Measurements from ENCODE around the gene ABCA4.
"Not testable (repeated sequence)": the region's sequence is repeated elsewhere in the genome, so short reads cannot be mapped to it uniquely, and the experiment has no call there.

The ABCA4 gene

DNA sequence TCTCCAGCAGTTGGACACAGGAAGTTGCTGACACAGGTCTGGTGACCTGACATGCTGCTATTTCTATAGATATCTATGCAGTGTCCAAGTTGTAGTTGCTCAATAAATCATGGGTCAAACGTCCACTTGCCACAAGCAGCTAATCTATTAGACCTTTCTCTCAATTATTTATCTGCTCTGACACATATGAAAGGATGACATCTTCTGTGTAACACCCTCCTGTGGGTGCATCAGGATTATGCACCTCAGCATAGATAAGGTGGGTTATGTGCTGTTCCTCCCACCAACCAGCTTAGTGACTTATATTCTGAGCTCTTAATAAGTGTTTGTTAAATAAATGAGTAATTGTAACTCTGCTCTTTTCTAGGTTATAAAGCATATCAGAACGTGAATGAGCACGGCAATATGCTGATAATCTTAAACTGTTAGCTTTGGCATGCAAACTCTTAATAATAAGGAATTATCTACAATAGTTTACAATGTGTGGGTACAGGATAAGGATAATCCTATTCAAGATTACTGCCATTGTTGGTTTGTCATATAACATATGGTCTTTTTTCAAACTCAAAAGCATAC is 121.0 kb downstream of the ABCA4 start:
- TF ChIP-seq, protein P1, sequence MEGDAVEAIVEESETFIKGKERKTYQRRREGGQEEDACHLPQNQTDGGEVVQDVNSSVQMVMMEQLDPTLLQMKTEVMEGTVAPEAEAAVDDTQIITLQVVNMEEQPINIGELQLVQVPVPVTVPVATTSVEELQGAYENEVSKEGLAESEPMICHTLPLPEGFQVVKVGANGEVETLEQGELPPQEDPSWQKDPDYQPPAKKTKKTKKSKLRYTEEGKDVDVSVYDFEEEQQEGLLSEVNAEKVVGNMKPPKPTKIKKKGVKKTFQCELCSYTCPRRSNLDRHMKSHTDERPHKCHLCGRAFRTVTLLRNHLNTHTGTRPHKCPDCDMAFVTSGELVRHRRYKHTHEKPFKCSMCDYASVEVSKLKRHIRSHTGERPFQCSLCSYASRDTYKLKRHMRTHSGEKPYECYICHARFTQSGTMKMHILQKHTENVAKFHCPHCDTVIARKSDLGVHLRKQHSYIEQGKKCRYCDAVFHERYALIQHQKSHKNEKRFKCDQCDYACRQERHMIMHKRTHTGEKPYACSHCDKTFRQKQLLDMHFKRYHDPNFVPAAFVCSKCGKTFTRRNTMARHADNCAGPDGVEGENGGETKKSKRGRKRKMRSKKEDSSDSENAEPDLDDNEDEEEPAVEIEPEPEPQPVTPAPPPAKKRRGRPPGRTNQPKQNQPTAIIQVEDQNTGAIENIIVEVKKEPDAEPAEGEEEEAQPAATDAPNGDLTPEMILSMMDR (IDR thresholded peaks at IDR 0.05; ENCODE audit: extremely low read depth, missing control alignments) = no peak
- DNase-seq (ENCODE audit: low spot score) = no peak

DNA sequence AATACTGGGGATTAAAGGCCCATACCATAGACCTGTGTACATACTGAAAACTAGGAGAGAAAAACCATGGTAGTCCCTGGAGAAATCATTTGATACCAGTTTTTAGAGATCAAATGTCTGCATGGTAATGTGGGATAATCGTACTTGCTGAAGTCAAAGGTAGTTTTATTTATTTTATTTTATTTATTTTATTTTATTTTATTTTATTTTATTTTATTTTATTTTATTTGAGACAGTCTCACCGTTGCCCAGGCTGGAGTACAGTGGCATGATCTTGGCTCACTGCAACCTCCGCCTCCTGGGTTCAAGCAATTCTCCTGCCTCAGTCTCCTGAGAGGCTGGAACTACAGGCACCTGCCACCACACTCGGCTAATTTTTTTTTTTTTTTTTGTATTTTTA is 122.4 kb downstream of the ABCA4 start:
- DNase-seq (ENCODE audit: low spot score) = not testable (repeated sequence)

DNA sequence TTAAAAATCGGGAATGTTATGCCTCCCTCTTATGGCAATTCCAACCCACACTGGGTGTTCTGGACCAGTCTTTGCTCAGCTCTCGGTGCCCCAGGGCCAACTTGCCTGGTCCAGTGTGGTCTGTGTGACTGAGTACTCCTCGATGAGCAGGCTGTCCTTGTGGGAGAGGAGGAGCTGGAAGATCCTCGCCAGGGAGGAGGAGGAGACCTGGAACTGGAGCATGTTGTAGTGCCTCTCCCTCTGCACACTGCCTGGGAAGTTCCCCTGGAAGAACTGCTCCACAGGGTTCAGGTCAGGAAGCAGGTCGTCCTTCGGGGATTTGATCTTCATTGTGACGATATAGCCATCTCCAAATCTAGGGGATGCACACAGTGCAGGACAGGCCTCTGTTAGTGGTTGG is 123.2 kb downstream of the ABCA4 start:
- TF ChIP-seq, protein P1 (IDR thresholded peaks at IDR 0.05; ENCODE audit: extremely low read depth, missing control alignments) = no peak
- no peak for DNase-seq (ENCODE audit: low spot score)

DNA sequence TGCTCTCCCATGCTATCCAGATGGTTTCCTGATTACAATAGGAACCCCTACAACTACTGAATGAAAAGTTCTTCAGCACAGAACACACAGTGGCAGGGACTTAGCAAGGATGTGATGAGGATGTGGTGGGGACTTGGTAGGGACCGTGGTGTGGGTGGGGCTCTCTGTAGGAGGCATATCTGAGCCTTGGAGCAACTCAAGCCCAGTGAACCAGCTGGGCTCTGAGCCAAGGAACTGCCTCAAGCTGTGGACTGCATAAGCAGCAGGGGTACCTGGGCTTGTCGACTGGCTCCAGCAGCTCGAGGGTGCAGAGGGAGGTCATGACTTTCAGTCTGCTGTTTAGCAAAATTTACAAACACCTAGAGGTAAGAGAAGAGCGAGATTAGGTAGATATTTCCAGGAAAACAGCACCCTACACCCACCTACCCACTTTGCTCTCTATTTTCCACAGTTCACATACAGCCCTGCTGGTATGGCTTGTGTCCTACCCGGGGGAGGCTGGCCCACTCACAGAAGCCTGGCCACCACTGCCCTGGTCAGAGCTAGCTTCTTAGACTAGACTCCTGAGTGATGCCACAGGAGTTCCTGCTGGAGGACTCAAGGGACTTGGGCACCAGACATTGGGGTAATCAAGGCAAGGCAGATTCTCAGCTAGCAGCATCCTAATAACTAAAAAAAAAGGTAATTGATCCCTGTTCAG is 125.0 kb downstream of the ABCA4 start:
- TF ChIP-seq, protein P1 (IDR thresholded peaks at IDR 0.05; ENCODE audit: extremely low read depth, missing control alignments) = no peak
- DNase-seq (ENCODE audit: low spot score) = no peak

DNA sequence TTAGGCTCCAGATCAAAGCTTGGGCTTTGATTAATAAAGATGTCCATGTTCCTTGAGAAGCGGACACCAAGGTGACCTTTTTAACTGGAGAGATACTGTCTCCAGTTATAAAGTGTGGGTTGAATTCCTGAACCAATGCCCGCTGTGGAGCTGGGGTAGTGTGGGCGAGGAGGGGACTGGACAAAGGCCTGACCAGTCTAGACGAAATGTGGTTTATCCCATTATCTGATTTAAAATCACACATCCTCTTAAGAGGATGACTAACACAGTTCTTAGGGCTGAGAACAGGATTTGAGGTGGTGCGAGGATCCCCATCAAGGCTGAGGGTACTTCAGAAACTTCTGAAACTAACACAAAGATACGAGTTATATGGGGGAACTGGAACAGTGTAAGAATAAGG is 127.2 kb downstream of the ABCA4 start:
- TF ChIP-seq, protein P1 (IDR thresholded peaks at IDR 0.05; ENCODE audit: extremely low read depth, missing control alignments) = no peak
- DNase-seq (ENCODE audit: low spot score) = no peak

DNA sequence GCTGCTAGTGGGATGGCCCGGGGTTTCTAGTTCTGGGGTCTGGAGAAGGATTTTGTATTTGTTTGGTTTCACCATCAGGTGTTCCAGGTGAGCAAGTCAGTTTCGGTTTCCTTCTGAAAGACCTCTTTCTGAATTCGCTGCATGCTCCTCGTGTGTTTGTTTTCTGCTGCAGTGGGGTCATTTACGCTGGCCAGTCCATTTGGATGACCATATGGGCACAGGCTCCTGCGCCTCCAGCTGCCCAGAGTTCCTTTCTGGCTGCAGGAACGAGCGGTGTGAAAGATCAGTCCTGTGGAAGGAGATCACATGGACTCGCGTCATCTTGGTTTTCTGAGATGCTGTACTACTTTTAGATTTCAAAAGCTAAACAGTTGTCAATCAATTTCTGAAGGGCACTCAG is 128.0 kb downstream of the ABCA4 start:
- no peak for DNase-seq (ENCODE audit: low spot score)
- TF ChIP-seq, protein P1 (IDR thresholded peaks at IDR 0.05; ENCODE audit: extremely low read depth, missing control alignments) = no peak

DNA sequence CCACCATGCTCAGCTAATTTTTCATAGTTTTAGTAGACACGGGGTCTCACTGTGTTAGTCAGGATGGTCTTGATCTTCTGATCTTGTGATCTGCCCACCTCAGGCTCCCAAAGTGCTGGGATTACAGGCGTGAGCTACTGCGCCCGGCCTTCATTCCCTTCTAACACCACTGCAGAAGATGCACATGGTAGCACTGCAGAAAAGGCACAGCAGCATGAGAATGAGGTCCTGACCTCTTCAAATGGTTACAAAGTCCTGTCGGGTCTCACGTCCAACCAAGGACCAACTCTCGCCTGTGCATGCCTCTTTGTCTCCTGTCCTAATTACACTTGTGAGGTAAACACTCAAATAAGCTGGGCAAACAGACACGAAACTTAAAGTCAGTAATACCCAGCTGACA is 128.8 kb downstream of the ABCA4 start:
- TF ChIP-seq, protein P1 (IDR thresholded peaks at IDR 0.05; ENCODE audit: extremely low read depth, missing control alignments) = no peak
- no peak for DNase-seq (ENCODE audit: low spot score)

DNA sequence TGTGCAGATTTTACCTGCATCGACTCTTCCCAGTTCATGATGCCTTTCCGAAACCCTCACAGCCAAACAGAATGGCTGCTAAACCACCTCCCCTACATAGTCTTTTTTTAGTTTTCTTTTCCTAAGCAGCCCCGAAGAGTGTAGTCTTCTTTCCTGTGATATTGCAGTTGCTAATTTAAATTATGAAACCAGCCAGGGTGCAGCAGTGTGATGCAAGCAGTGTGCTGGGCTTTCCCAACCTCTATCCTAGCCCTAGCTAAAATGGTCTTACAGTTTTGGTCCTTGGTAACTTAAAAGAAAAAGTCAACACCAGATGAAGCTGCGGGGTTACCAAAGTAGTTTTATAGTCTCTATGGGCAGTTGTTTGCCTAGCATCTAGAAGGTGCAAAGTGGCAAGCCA is 129.7 kb downstream of the ABCA4 start:
- TF ChIP-seq, protein P1 (IDR thresholded peaks at IDR 0.05; ENCODE audit: extremely low read depth, missing control alignments) = no peak
- DNase-seq (ENCODE audit: low spot score) = no peak

DNA sequence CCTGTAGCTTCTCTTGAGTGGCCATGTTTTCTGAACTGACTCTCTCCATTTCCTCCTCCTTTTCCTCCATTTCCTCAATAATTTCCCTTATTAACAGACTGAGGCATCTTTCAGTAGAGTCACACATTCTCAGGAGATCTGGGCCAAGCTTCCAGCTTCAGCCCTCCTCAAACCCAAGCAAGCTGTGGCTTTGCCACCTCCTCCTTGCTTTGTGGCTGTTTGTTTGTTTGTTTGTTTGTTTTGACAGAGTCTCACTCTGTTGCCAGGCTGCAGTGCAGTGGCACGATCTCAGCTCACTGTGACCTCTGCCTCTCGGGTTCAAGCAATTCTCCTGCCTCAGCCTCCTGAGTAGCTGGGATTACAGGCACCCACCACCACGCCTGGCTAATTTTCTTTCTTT is 130.5 kb downstream of the ABCA4 start:
- DNase-seq (ENCODE audit: low spot score) = not testable (repeated sequence)

Data from GM20000 (cell line).